ENCODE data around the gene NOD1.

- TF ChIP-seq EZH2 (IDR thresholded peaks at IDR 0.05; ENCODE audit: insufficient read depth, poor library complexity, severe bottlenecking), result no peak
- TF ChIP-seq EZH2phosphoT487 (IDR thresholded peaks at IDR 0.05; ENCODE audit: insufficient read depth, low read depth), result no peak
Measured at GRCh38 chr7:30504301-30505173, 26.0 kb upstream of the NOD1 start, which contains the start of gene GGCT.

Measured in GM23248 (cell line).